Stimulated activated CD8-positive, alpha-beta memory T cell treated with anti-CD3 and anti-CD28 coated beads, Interleukin-2, amount 100 ng/mL, for 1 hour (primary cell): ENCODE measurements around the gene ALS2CL.

Experiments
- DNase-seq, 2 donors: peaks; one replicate each; pipeline ENCODE4 v3.0.0-alpha.2; 2020; ENCODE audit warnings: low read depth in 2 of 2

Gene ALS2CL

DNA sequence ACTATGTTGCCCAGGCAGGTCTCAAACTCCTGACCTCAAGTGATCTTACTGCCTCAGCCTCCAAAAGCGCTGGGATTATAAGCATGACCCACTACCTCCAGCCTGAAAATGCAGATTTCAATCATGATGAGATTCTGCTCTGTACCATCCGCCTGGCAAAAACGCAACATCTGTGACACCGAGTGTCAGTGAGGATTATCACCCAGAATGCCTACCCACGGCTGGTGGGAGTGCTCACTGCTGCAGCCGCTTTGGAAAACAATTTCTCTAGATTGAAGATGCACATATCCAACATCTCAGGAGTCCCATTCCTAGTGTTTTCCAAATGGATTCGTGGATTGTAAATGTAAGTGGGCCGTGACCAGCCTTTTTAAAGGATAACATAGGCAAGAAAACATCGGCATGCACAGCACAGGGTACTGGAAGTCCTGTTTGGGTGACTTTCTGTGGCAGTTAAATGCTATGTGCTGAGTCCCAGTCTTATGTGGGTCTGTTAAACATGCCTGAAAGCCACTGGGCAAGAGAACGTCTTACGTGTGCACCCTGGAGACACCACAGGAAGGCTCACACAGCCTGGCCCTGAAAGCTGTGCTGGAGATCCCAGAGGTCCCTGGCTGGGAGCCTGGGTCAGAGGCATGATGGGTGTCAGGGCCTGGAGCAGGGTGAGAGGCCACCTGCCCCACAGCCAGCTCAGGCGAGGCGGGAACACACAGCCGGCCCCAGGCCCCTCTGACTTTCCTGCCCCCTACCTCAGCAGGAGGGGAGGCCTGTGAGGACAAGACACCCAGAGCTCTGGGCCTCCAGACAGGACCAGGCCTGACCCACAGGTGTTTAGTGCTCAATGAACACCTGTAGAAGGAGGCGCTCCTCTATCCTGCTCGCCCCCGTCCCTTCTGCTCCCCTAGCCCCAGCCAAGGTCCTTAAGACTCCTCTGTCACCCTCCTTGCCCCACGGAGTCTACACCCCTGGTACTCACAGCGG, 23.3 kb upstream of the ALS2CL start:
- DNase-seq = no peak

- no peak for DNase-seq
Measured at GRCh38 chr3:46715507-46716175, 22.2 kb upstream of the ALS2CL start.

DNA sequence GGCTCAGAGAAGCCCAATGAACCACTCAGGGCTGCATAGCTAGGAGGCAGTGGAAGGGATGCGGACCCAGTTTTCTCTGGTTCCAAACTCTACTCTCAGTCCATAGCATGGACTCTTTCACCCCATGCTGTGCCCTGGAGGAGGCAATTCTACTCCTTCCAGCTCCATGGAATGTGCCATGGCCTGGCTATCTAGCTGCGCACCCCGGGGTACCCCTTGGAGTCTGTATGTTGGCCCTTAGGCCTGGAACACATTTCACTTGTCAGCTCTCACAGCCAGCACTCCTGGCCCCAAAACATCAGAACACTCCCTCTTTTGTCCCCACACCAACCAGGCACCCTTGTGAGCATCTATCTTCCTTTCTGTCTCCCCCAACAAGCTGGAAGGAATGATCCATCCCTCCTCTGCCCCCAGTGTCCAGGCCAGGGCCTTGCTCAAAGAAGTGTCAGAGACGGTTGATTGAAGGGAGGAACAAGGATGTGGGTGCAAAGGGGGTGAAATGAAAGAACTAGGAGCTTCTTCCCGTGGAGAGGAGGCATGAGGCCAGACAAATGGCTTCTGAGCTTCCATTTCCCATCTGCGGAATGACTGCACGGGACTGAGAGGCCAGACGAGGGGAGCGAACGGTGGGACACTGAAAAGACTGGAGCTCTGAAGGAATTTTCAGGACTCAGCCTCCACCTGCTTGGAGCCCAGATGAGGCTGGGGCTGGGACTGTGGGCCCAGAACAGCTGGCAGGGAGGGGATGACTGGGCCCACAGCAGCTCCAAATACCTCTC, 21.4 kb upstream of the ALS2CL start:
- DNase-seq = no peak

DNA sequence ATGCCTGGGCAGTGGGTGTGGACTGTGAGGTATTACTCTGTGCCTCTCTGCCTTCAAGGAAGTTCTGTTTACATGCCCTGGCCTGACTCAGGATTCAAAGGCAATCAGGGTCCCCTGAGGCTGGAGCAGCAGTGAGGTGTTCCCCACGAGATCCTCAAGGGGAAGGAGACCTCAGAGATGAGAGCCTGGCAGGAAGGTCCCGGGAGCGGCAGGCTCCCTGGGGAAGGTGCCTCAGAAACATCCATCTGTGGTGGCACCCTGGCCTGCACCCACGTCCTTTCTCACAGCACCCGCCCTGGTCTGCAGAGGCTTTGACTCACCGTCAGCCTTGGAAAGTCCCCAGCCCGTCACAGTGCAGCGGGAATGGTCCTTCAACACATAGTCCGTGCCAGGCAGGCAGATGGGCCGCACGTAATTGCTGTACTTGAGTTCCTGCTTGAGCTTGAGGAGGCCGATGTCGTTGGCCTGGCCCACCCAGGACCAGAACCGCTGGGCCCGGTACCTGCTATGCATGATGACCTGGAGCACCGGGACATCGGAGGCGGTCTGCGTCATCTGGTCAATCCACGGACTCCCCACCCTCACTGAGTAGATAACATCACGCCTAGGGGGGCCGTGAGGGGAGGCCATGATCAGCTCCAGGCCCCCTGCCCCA, 20.5 kb upstream of the ALS2CL start:
- no peak for DNase-seq

DNA sequence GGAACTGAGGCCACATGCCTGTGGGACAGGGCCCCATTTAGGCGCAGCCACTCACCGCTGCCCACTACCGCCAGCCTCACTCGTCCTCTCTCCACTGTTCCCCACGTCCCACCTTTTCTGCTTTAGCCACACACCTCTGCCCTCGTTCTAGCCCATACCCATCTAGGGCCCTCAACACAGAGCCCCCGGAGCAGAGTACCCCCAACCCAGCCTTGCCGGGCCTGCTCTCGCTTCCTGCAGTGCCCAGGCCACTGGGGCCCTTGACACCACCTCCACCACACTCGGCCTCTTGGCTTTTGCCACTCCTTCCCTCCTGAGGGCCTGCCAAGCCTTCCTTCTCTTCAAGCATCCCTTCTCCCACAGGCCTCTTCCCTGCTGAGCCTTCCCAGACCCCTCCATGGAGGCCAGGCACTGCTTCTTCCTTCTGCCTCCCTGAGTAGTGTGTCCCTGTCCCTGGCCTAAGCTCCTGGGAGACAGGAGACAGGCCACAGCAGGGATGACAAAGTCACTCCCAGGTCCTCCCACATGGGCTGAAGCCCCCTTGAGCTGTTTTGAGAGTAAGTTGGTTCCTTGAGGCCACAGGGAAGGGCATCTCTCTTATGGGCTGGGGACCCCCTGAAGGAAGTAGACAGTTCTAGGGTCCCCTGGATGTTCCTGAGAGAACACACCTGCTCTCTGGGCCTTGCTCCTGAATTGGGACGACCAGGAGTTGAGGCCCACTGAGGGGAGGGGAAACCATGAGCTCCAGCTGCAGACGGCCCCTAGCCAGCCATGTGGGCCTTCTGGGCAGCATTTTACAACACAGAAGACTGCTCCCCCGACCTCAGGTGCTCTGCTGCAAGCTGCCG, 19.8 kb upstream of the ALS2CL start:
- no peak for DNase-seq

- no peak for DNase-seq
Measured at GRCh38 chr3:46712191-46713049, 18.9 kb upstream of the ALS2CL start.

GRCh38 chr3:46711760-46712159, 18.3 kb upstream of the ALS2CL start:
- DNase-seq = no peak

DNA sequence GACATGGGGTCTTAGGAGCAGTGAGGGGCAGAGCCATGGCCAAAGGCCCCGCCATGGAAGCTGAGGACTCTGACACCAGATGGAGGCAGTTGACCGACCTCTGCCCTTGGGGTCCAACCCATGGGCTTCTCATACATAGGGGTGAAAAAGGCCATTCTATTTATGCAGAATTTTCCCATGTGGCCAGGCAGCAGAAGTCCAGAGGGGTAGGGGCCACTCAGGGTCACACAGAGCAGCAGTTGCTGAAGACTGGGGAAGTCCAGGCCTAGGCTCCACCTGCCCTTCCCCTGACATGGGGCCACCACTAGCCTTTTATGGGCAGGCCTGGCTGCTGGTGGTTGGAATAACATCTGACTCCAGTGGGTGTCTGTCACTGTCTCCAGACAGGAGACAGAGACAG, 17.8 kb upstream of the ALS2CL start:
- no peak for DNase-seq

GRCh38 chr3:46710671-46711295, 17.3 kb upstream of the ALS2CL start:
- no peak for DNase-seq

- no peak for DNase-seq
Measured at GRCh38 chr3:46710229-46710628, 16.8 kb upstream of the ALS2CL start.

GRCh38 chr3:46709721-46710120, 16.2 kb upstream of the ALS2CL start:
- no peak for DNase-seq

DNA sequence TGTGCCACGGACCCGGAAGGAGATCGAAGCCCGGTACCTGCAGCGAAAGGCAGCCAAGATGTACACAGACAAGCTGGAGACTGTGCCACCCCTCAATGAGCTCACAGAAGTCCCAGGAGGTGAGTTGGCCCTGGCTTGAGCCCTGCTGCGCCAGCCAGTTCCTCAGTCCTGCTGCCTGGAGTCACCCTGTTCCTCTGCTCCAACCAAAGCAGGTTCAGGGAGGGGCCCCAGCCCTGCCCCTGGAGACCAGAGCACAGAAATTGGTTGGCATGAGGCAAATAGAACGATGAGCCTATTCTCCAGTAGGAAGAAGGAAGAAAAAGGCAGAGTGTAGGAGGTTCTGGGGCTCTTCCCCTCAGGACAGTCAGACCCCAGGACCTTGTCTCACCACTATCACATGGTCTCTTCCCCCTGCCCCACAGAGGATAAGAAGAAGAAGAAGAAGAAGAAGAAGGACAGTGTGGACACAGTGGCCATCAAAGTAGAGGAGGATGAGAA, 15.7 kb upstream of the ALS2CL start:
- no peak for DNase-seq

DNA sequence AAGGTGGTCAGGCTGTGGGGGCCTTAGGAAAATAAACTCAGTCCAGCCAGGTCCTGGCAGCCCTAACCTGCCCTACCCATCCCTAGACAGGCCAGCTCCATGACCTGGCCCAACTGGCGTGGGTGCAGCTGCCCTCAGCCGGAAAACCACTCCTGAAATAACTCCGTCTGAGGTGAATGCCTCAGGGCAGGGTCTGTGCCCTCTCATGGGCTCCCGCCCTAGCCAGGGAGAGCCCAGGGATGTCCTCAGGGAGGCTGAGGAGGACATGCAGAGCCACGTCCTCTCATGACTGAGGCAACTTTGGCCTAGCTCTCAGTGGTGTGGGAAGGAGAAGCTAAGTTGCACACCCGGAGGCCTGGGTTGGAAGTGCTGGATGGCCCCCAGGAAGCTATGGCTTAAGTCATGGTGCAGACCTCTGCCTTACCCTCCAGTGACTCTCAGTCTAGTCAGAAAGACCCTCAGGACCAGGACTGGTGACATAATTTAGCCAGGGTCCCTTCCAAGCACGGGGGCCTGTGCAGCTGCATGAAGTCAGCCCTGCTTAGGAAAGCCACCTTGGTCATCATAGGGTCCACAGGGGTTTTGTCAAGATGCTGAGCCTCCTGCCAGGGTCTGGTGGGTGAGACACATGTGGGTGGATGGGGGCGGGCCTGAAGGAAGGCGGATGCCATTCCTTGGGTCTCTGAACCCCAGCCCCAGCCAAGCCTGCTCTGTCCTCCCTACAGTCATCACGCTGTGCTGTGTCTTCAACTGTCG, 15.1 kb upstream of the ALS2CL start:
- no peak for DNase-seq

DNA sequence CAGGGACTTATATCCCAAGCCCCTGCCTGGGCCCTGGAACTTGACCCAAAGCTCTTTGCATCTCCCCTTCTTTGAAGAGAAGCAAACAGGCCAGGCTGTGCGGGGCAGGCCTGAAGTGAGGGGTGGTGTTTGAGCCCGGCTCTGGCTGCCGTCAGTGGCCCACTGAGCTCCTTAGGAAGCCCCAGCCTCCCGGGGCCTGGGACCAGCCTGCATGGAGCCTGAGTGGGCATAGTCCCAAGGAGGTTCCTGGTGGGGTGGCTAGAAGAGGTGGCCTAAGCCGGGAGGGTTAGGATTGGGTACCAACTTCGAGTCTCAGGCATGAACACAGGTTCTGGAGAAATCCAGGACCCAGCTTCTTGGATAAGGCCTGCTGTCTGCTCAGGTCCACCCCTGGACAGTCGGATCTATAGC, 14.1 kb upstream of the ALS2CL start:
- DNase-seq = no peak

DNA sequence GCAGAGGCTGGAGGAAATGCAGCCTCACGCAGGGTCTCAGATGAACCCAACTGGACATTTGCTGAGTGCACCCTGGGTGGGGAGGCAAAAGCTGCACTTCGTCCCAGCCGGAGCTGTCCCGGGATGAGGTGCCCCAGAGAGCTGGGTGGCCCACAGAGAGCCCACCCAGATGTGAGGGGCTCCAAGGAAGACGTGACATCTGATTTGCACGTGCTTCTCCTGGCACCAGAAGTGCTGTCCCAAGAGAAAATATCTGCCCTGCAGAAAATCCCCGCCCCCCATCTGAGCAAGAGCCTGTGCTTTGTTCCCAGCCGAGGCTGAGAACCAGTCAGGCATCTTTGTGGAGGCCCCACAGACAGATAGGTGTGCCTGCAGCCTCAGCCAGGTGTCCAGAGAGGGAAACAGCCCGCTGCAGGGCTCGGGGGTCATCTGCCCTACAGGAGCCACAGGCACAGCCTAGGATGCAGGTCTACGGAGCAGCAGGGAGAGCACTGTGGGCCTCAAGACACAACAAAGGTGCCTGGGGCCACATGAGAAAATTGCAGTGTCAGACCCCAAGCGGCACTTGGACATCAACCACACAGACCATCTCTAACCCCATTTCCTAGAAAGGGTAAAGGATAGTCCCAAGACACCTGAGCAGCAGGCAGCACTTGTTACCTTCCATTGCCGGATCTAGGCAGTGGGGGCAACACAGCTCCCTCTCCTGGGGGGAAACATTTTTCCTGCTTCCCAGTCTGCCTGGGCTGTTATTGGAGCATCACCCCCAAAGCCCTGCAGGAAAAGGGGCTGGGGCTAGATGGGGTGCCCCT, 13.5 kb upstream of the ALS2CL start:
- no peak for DNase-seq

- no peak for DNase-seq
Measured at GRCh38 chr3:46705751-46706552, 12.5 kb upstream of the ALS2CL start.
